HCT116 (cell line): ENCODE results near the gene TTC19.

Experiments
- CEBPB ChIP-seq: IDR thresholded peaks from 2 replicates; pipeline ENCODE4 v1.6.1; 2012; ENCODE audit warnings: low read depth
- CTCF ChIP-seq, 3 experiments: fragments of 200-600 bp in 1 of 3; sonication (generic) in 1 of 3; IDR thresholded peaks in 2 of 3; conservative IDR thresholded peaks in 1 of 3; 2 replicates each; pipeline ENCODE4 v1.5.1; 2012 to 2017; ENCODE audit warnings: low read depth in 2 of 3, low read length in 2 of 3, antibody characterized with exemption in 1 of 3, borderline replicate concordance in 1 of 3, control low read depth in 1 of 3, mild to moderate bottlenecking in 1 of 3, mixed read lengths in 1 of 3, mixed run types in 1 of 3, moderate library complexity in 1 of 3; ENCODE audit not compliant: insufficient read depth in 1 of 3
- ELF1 ChIP-seq: IDR thresholded peaks from 2 replicates; pipeline ENCODE4 v1.6.1; 2012; ENCODE audit warnings: low read depth, borderline replicate concordance
- EZH2 ChIP-seq: fragments of 200-600 bp; sonication (generic); IDR thresholded peaks from 2 replicates; pipeline ENCODE4 v1.6.1; 2017; ENCODE audit warnings: antibody characterized with exemption, mixed run types
- EZH2phosphoT487 ChIP-seq: fragments of 200-600 bp; IDR thresholded peaks from 2 replicates; pipeline ENCODE4 v1.6.1; 2018; ENCODE audit warnings: antibody characterized with exemption, borderline replicate concordance
- POLR2A ChIP-seq: IDR thresholded peaks from 2 replicates; pipeline ENCODE4 v1.7.0; 2011; ENCODE audit warnings: borderline replicate concordance; ENCODE audit not compliant: insufficient read depth, insufficient read length; ENCODE audit errors: extremely low read depth
- REST ChIP-seq: IDR thresholded peaks from 2 replicates; pipeline ENCODE4 v1.6.1; 2012; ENCODE audit warnings: low read depth
- TF ChIP-seq, protein P1 (sequence below): IDR thresholded peaks from 2 replicates; pipeline ENCODE4 v1.6.1; 2011; ENCODE audit warnings: mild to moderate bottlenecking, low read length, moderate library complexity; ENCODE audit not compliant: insufficient replicate concordance; ENCODE audit errors: extremely low read depth

DNA sequence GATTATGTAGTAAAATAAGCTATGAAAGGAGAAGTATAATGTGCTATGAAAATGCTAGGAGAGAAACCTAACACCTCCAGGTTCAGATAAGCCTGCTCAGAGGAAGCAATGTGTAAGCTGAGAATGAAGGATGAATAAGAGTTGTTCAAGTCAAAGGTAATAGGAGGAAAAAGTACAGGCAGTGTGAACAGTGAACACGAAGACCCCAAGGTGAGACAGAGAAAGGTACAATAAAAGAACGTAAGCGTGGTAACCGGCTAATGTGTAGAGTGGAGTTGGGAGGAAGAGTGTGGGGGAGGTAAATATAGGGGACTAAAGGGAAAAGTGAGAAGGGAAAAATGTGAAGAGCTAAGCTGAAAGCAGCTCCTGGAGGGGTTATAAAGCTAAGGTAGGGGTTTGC, 74.2 kb downstream of the TTC19 start:
- TF ChIP-seq CTCF (IDR thresholded peaks at IDR 0.05 in 2 of 3, conservative IDR thresholded peaks at IDR 0.05 in 1 of 3; ENCODE audit: borderline replicate concordance in 1 of 3, insufficient read depth in 1 of 3, low read depth in 2 of 3, low read length in 2 of 3) (no peak), POLR2A (no peak), EZH2phosphoT487 (no peak), CEBPB (no peak), ELF1 (no peak), EZH2 (no peak), REST (no peak)
- TF ChIP-seq, protein P1, sequence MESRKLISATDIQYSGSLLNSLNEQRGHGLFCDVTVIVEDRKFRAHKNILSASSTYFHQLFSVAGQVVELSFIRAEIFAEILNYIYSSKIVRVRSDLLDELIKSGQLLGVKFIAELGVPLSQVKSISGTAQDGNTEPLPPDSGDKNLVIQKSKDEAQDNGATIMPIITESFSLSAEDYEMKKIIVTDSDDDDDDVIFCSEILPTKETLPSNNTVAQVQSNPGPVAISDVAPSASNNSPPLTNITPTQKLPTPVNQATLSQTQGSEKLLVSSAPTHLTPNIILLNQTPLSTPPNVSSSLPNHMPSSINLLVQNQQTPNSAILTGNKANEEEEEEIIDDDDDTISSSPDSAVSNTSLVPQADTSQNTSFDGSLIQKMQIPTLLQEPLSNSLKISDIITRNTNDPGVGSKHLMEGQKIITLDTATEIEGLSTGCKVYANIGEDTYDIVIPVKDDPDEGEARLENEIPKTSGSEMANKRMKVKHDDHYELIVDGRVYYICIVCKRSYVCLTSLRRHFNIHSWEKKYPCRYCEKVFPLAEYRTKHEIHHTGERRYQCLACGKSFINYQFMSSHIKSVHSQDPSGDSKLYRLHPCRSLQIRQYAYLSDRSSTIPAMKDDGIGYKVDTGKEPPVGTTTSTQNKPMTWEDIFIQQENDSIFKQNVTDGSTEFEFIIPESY, result no peak
